GM12874 (cell line): ENCODE results near the gene SMIM34.
"Not testable (repeated sequence)": the region's sequence is repeated elsewhere in the genome, so short reads cannot be mapped to it uniquely, and the experiment has no call there.

Source experiments
- CTCF ChIP-seq: IDR thresholded peaks from 2 replicates; pipeline ENCODE4 v1.5.1; 2011; ENCODE audit warnings: low read depth, mild to moderate bottlenecking, control low read depth, low read length, moderate library complexity; ENCODE audit not compliant: insufficient read depth

Gene SMIM34

GRCh38 chr21:34423805-34424204, at the start of gene SMIM34:
TSS of gene SMIM34 (minus strand) at chr21:34423951. CDS start at chr21:34423839, 112 bp downstream.
- not testable (repeated sequence) for TF ChIP-seq CTCF

GRCh38 chr21:34374940-34375618, 48.7 kb downstream of the SMIM34 start, which contains the start of gene SMIM11:
TSS of gene SMIM11 (plus strand) at chr21:34375507. CDS start at chr21:34379505, 3,998 bp downstream.
- TF ChIP-seq CTCF, result not testable (repeated sequence)

- TF ChIP-seq CTCF, result no peak
These were observed 51.4 kb downstream of the SMIM34 start for GRCh38 chr21:34372321-34372720.

GRCh38 chr21:34369741-34370140, 54.0 kb downstream of the SMIM34 start:
- no peak for TF ChIP-seq CTCF
